Fibroblast of villous mesenchyme (primary cell): ENCODE results near the gene SPATA13. TPM values are rescaled to one million over a fixed set of nuclear protein-coding genes. Genes with fewer than 3 reads are reported as not detected.
A peak's percentile ranks its signal among the peaks of the same experiment; 100 is the strongest.

Experiments used
- DNase-seq: peaks from one replicate; pipeline ENCODE4 v3.0.0-alpha.2; 2010; ENCODE audit warnings: low read depth
- H3K4me3 ChIP-seq: 2 replicates; pipeline ENCODE4 v1.5.1; 2011; ENCODE audit warnings: low read depth, mild to moderate bottlenecking, low read length
- total RNA-seq: library from RNA; depleted of rRNA; stranded (reverse); fragments of >200 nt; gene quantifications from 2 replicates; pipeline ENCODE4 v1.2.3, GENCODE V29; 2012
- TF ChIP-seq, protein P1 (sequence below): IDR thresholded peaks from 2 replicates; pipeline ENCODE4 v1.5.1; 2012; ENCODE audit warnings: low read depth, mild to moderate bottlenecking, low read length; ENCODE audit not compliant: insufficient read depth

Gene SPATA13
- total RNA-seq, 1 donor = 19.9 TPM

DNA sequence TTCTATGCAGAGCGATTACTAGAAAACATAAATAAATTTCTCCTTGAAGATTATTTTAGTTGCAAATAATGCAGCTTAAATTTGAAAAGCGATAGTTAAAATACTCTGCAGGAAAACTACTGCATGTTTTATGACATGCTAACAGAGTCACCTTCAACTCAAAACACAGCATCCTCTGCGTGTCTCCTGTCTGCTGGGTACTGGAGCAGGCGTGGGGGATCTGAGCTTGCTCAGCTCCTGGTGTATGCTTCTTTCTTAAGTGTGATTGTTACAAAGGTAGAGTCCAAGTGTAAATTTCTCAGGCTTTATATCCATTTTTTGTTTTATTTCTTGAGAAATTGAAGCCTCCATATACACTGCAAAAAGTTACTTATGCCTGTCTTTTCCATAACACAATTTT lies 15.3 kb downstream of the SPATA13 start:
- no peak overlapping the region for H3K4me3 ChIP-seq
- TF ChIP-seq, protein P1, sequence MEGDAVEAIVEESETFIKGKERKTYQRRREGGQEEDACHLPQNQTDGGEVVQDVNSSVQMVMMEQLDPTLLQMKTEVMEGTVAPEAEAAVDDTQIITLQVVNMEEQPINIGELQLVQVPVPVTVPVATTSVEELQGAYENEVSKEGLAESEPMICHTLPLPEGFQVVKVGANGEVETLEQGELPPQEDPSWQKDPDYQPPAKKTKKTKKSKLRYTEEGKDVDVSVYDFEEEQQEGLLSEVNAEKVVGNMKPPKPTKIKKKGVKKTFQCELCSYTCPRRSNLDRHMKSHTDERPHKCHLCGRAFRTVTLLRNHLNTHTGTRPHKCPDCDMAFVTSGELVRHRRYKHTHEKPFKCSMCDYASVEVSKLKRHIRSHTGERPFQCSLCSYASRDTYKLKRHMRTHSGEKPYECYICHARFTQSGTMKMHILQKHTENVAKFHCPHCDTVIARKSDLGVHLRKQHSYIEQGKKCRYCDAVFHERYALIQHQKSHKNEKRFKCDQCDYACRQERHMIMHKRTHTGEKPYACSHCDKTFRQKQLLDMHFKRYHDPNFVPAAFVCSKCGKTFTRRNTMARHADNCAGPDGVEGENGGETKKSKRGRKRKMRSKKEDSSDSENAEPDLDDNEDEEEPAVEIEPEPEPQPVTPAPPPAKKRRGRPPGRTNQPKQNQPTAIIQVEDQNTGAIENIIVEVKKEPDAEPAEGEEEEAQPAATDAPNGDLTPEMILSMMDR = no peak
- DNase-seq = no peak

DNA sequence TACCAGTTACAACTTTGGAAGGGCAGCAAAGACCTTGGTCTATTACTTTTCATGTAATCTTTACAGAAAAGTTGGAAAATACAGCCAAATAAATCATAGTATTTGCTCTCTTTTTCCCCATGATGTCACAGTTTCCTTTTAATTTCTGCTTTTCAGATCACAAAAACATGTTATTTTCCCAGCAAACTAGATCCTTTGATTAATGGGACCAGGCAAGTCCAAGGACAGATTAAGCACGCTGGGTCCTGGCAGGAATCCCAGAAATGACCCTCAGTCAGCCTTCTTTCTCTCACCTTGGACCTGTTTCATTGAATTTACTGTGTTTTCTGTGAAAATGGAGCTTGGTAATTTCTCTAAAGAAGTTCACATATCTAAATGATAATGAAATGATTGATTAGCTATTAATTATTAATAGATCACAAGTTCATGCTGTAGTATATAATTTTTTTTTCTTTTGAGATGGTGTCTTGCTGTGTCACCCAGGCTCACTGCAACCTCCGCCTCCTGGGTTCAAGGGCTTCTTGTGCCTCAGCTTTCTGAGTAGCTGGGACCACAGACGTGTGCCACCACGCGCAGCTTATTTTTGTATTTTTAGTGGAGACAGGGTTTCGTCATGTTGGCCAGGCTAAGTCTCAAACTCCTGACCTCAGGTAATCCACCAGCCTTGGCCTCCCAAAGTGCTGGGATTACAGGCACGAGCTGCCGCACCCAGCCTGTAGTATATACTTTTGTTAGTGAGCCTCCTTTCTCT lies 16.0 kb downstream of the SPATA13 start:
- TF ChIP-seq, protein P1 = no peak
- no peak for DNase-seq
- no peak overlapping the region for H3K4me3 ChIP-seq

DNA sequence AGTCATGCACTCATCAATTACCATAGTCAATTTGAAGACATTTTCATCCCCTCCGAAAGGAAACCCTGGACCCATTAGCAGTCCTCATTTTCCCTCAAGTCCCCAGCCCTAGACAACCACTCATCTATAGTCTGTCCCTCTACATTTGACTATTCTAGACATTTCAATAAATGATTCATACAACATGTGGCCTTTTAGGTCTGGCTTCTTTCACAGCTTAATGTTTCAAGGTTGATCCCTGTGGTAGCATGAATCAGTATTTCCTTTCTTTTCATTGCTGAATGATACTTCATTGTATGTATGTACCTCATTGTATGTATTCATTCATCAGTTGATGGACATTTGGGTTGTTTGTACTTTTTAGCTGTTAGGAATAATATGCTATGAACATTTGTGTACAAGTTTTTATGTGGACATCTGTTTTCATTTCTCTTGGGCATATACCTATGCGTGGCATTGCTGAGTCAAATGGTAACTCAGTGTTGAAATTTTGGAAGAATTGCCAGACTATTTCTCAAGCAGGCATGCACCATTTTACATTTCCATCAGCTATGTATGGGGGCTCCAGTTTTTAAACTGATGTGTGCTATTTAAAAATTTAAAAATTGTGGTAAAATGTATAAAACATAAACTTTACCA lies 18.4 kb downstream of the SPATA13 start:
- DNase-seq = peak; percentile 38
- H3K4me3 ChIP-seq = no peak overlapping the region
- TF ChIP-seq, protein P1 = no peak

DNA sequence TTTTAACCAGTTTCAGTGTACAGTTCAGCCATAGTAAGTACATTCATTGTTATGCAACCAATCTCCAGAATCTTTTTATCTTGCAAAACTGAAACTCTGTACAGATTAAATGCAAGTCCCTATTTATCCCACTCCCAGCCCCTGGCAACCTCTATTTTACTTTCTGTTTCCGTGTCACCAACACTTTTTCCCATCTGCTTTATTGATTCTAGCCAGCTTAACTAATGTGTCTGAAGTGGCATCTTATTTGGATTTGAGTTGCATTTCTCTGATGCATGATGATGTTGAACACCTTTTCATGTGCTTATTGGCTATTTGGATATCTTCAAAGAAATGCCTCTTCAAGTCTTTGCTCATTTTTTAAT lies 18.9 kb downstream of the SPATA13 start:
- DNase-seq = no peak
- TF ChIP-seq, protein P1 = no peak
- no peak overlapping the region for H3K4me3 ChIP-seq

DNA sequence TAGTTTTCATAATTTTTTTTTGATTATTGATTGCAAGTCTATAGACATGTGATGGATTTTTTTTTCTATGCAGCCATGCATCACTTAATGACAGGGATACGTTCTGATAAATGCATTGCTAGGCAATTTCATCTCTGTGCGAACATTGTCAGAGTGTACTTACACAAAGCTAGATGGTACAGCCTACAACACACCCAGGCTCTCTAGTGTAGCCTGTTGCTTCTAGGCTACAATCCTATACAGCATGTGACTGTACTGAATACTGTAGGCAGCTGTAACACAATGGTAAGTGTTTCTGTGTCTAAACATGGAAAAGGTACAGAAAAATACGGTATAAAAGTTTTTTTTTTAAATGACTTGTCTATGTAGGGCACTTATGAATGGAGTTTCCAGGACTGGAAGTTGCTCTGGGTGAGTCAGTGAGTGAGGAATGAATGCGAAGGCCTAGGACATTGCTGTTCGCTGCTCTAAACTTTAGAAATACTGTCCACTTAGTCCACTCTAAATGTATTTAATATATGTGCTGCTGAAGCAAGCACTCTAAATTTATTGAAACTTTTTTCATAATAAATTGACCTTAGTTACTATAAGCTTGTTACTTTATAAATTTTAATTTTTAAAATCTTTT lies 20.3 kb downstream of the SPATA13 start:
- H3K4me3 ChIP-seq = no peak overlapping the region
- TF ChIP-seq, protein P1 = no peak
- DNase-seq = no peak

DNA sequence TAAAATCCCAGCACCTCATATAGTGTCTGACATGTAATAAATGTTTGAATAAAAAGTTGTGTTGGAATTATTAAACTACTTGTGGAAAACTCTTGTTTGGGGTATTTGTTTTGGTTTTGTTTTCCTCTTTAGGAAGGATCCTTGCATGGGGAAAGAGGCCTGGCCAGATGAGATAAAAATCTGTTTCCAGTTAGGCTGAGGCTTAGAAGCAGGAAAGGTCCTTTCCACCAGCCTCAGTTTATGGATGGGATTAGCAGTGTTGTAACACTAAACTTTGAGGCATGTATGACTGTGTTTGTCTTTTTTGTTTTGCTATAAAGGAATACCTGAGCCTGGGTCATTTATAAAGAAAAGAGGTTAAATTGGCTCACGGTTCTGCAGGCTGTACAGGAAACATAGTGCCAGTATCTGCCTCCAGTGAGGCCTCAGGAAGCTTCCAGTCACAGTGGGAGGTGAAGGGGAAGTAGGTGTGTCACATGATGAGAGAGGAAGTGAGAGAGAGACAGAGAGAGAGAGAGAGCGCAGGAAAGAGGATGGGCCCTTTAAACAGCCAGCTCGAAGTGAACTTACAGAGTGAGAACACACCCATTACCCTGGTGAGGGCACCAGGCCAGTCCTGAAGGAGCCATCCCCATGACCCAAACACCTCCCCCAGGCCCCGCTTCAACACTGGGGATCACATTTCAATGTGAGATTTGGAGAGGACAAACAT lies 21.6 kb downstream of the SPATA13 start:
- TF ChIP-seq, protein P1 = no peak
- DNase-seq = peak; percentile 81
- H3K4me3 ChIP-seq = no peak overlapping the region
